NB4 (cell line): ENCODE measurements around the gene GGN.

Experiments used
- DNase-seq: peaks from one replicate; pipeline ENCODE4 v3.0.0; 2010; ENCODE audit warnings: low read depth
- H3K4me3 ChIP-seq: one replicate; pipeline ENCODE4 v1.5.1; 2011; ENCODE audit warnings: mild to moderate bottlenecking, low read depth, low read length, moderate library complexity
- MAX ChIP-seq: IDR thresholded peaks from 2 replicates; pipeline ENCODE4 v1.6.1; 2011; ENCODE audit warnings: low read depth, low read length
- MYC ChIP-seq: IDR thresholded peaks from 2 replicates; pipeline ENCODE4 v1.6.1; 2011; ENCODE audit warnings: low read depth, low read length
- POLR2A ChIP-seq: IDR thresholded peaks from 2 replicates; pipeline ENCODE4 v1.6.1; 2011; ENCODE audit warnings: mild to moderate bottlenecking; ENCODE audit not compliant: insufficient read length; ENCODE audit errors: extremely low read depth
- TF ChIP-seq, protein P1 (sequence below): IDR thresholded peaks from one replicate; pipeline ENCODE4 v1.5.1; 2012; ENCODE audit warnings: low read depth, low read length

The GGN gene

GRCh38 chr19:38422438-38422837, 34.6 kb upstream of the GGN start:
- no peak for TF ChIP-seq MYC
- TF ChIP-seq, protein P1, sequence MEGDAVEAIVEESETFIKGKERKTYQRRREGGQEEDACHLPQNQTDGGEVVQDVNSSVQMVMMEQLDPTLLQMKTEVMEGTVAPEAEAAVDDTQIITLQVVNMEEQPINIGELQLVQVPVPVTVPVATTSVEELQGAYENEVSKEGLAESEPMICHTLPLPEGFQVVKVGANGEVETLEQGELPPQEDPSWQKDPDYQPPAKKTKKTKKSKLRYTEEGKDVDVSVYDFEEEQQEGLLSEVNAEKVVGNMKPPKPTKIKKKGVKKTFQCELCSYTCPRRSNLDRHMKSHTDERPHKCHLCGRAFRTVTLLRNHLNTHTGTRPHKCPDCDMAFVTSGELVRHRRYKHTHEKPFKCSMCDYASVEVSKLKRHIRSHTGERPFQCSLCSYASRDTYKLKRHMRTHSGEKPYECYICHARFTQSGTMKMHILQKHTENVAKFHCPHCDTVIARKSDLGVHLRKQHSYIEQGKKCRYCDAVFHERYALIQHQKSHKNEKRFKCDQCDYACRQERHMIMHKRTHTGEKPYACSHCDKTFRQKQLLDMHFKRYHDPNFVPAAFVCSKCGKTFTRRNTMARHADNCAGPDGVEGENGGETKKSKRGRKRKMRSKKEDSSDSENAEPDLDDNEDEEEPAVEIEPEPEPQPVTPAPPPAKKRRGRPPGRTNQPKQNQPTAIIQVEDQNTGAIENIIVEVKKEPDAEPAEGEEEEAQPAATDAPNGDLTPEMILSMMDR, result no peak
- TF ChIP-seq MAX, result no peak
- TF ChIP-seq POLR2A, result no peak
- DNase-seq, result no peak
- H3K4me3 ChIP-seq, result no peak overlapping the region

DNA sequence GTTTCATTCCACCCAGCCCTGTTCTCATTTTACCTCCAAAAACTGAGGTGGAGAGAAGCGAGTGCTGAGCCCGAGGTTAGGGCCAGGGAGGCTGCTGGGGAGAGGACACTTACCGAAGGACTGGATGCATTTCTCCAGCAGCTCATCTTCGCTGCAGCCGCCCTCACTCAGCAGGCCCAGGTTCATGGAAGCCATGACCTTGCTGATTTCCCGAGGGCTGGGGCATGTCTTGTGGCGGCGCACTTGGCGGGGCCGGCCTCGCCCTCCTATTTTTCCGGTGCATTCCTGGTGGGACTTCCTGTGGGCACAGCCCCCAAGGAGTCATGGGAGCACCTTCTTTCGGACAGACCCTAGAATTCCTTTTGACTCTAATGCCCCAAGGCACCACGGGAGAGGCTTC, 34.0 kb upstream of the GGN start:
- DNase-seq, result no peak
- no peak for TF ChIP-seq POLR2A
- TF ChIP-seq MAX, result no peak
- TF ChIP-seq, protein P1, result no peak
- no peak for TF ChIP-seq MYC
- H3K4me3 ChIP-seq, result no peak overlapping the region

- TF ChIP-seq MAX (no peak), POLR2A (no peak), MYC (no peak)
- TF ChIP-seq, protein P1, result no peak
- DNase-seq, result no peak
- H3K4me3 ChIP-seq, result no peak overlapping the region
Measured at GRCh38 chr19:38420935-38421334, 33.1 kb upstream of the GGN start.

- peak; percentile 69 for DNase-seq
- no peak overlapping the region for H3K4me3 ChIP-seq
- TF ChIP-seq POLR2A, result no peak
Measured at GRCh38 chr19:38417544-38418506, 30.0 kb upstream of the GGN start.

DNA sequence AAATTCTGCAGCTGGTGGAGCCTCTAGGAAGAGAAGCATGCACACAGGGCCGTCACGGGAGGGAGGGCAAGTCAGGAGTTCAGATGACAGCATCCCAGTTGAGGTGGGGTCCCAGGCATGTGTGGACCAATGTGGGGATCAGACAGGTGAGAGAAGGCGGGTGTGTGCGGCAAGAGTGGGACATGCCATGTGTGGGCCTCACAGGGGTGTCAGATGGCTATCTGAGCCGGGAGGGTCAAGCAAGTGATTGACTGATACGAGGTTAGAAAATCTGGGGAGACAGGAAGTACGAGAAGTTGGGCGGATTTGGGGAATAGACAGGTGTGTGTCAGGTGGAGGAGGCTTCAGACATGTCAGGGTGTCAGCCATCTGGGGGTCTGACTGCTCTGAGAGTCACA, 29.3 kb upstream of the GGN start:
- no peak overlapping the region for H3K4me3 ChIP-seq
- TF ChIP-seq POLR2A (no peak), MAX (no peak), MYC (no peak)
- TF ChIP-seq, protein P1, result no peak
- DNase-seq, result no peak

- TF ChIP-seq POLR2A (no peak), MAX (no peak), MYC (no peak)
- TF ChIP-seq, protein P1, result no peak
- H3K4me3 ChIP-seq, result no peak overlapping the region
- no peak for DNase-seq
Measured at GRCh38 chr19:38413416-38413815, 25.6 kb upstream of the GGN start.
